ENCODE data around the gene RFNG.

The RFNG gene

DNA sequence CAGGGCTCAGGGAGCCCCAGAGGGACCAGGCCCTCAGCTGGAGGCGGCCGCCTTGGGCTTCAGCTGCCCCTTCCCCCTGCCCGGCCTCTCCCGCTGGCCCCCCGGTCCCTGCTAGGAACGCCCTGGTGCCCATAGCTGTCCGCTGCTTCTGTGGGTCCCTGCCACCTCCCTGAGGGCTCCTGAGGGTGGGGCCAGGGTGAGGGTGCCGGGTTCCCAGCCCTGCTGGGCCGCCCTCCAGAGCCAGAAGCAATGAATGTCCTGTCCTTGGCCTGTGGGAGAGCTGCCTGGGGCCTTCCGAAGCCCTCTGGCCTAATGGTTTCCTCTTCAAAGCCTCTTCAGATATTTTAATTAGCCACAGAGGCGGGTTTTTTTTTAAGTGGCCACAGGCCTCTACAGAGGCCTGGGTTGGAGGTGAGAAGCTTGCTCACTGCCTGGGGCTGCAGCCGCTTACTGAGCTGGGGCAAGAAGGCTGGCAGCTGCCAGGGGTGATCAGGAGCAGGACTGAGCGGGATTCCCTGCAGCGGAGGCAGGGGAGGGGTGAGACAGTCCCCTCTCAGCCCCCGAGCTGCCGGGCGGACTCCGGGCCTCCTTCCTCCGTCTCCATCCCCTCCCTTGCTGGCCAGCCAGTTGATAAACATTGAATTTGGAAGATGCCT lies 38.8 kb downstream of the RFNG start:
- DNase-seq = no peak

DNA sequence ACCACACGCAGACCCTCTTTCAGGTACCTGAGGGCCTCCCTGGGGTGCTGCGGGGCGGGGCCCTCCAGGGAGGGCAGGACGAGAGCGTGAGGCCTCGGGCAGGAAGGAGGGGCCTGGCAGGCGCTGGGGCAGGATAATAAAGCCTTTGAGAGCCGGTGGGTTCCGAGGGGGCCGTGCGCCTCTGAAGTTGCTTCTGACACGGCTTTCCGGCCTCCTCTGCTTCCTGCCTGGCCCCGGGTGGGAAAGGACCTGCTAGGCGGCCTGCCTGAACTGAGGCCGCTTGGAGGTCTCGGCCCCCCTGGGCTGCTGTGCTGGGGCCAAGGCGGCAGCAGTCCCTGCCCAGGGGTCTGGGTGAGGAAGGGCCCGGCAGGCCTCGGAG lies 39.4 kb downstream of the RFNG start:
- DNase-seq = no peak

GRCh38 chr17:82011617-82012187 lies 39.9 kb downstream of the RFNG start:
- no peak for DNase-seq

GRCh38 chr17:82010575-82011525 lies 40.8 kb downstream of the RFNG start:
- DNase-seq = no peak

DNA sequence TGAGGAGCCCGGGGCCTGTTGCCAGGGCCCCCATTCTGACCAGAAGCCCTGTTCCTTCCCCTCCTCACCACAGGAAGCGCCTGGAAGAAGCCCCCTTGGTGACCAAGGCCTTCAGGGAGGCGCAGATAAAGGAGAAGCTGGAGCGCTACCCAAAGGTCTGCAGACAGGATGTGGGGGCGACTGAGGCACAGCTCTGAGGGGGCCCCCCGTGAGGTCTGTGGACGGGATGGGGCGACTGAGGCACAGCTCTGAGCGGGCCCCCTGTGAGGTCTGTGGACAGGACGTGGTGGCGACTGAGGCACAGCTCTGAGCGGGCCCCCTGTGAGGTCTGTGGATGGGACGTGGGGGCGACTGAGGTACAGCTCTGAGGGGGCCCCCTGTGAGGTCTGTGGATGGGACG lies 42.2 kb downstream of the RFNG start:
- no peak for DNase-seq

DNA sequence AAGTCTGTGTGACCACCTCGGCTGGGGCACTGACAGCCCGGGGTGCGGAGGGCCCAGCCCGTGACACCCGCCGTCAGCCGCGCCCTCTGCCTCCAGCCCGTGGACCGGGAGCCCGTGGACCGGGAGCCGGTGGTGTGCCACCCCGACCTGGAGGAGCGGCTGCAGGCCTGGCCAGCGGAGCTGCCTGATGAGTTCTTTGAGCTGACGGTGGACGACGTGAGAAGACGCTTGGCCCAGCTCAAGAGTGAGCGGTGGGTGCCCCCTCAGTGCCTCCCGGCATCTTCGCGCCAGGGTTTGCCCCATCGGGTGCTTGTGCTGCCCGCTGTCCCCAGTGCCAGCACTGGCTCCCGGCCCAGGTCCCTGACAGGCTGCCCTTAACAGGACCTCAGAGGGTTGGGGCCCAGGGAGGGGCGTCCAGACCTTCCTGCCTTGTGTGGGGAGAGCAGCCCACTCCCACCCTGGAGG lies 42.6 kb downstream of the RFNG start:
- DNase-seq = no peak

DNA sequence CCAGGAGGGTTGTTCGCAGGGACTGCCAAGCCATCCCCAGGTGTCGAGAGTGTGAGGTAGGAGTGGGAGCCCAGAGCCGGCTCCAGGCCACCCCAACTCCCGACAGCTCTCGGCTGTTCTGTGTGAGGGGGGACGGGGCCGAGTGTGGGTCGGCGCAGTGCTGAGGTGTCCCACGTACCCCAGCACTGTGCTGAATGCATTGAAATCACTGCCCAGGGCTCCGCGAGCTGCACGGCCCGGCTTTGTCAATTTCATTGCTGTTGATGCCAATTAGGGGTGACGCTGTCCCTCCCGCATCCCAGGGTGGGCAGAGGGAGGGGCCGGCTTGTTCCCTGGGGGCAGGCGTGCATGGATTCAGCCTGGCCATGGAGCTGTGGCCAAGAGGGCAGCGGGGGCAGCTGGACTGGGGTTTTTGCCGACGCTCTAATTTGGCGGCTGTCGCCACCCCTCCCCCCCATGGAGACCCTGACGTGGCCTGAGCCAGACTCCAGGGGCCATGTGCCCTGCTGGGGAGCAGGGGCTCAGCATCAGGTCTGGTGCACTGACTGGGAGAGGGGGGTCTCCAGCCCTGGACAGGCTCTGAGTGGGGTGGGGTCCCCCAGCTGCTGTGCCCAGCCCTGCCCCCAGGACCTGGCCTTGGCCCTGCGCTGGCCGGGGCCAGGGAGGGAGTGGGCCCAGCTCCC lies 43.2 kb downstream of the RFNG start:
- no peak for DNase-seq

DNA sequence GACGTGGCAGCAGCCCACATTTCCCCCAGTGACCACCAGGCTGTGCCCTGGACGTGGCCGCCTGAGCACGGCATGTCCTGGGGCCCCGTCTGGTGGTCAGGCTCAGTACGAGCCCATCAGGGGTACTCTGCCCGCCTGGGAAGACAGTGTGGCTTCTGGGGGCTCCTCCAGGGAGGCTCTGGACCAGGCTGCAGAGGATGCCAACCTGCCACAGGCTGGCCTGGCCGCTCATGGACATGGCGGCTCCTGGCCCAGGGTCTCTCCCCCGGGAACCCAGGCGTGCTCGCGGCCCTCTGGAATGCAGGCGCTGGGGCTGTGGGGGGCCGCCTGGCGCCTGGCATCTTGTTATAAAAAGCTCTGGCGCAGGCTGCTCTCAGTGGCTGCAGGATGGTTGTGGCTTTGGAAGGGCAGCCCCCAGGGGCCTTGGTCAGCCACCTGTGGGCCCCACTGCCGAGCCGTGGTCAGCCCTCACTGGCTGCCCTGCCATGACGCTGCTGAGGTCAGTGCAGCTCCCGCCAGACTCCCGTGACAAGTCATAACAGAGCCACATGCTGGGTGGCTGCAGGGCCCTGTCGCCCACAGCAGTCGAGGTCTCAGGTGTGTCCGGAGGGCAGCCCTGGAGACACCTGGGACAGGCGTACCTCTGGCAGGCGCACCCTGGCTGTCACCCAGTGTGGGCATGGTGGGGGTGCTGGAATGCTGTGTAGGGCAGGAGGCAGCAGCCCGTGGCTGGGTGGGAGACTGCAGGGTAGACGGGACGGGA lies 43.9 kb downstream of the RFNG start:
- DNase-seq = no peak

GRCh38 chr17:82007228-82007494 lies 44.5 kb downstream of the RFNG start:
- DNase-seq = no peak

DNA sequence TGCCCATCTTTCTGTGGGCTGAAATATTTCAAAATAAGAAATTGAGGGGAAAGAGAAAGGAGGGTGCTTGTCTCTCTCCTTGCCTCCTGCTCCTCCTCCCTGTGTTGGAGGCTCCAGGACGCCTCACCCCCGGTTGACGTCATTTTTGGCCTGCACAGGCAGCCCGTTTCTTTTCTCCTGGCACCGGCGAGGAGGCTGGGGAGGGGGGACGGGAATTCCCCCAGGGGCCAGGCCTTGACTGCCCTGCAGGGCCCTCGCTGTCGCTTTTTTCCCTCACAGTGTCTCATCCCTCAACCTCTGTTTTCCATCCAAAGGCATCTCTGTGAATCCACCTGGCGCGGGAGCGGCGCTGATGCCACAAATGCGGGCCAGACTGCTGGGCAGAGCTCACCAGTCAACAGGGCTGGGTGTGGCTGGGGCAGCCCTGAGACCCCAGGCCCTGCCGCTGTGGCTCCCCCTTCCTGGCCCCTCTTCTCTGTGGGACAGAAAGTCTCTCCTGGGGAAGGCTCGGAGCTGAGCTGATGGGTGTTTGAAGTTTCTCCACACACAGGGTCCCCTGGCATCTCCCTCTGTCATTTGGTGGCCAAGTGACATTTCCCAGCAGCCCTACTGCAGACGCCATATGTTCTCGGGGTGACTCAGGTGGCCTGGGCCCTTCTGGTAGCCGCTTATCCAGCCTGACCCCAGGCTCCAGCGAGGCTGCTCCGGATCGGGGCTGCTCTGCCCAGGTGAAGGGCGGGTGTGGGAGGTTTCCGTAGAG lies 45.0 kb downstream of the RFNG start:
- no peak for DNase-seq

GRCh38 chr17:82005701-82006348 lies 45.8 kb downstream of the RFNG start:
- DNase-seq = no peak

DNA sequence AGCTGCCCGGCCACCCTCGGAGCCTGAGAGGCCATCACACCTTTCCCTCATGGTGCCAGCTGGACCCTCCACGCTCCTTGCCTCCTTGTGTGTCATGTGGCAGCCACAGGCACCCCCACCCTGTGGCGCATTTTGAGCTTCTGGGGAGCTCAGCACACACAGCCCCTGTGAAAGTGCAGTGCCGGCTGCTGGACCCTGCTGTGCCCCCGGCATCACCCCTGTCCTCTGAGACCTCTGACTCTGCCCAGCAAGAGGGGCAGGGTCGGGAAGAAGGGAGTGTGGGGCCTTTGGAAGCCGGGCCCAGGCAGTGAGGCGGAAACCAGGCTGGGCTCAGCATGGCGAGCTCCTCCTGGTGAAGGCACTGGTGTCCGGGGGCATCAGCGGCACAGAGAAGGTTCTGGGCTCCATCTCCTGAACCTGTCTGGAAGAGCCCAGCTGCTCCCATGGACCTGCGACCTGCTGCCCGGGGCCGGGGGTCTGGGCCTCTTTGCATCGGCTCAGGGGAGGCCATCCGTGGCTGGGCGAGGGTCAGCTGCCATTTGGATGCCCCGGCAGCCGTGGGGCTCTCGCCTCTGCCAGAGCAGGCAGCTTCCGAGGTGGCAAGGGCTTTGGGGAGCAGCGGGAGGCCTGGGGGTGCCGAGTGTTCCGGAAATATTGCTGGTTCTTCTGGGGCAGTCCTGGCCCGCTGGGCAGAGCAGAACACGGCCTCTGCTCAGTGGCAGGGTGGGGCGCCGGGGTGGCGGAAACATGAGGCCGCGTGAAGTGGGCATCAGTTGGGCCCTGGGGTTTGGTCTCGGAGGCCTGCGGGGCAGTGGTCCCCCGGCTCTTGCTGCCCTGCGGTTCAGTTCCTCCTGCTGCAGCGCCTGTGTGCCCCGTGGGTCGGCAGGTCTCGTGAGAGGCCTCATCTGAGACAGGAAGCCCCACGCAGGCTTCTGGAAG lies 46.8 kb downstream of the RFNG start:
- no peak for DNase-seq

DNA sequence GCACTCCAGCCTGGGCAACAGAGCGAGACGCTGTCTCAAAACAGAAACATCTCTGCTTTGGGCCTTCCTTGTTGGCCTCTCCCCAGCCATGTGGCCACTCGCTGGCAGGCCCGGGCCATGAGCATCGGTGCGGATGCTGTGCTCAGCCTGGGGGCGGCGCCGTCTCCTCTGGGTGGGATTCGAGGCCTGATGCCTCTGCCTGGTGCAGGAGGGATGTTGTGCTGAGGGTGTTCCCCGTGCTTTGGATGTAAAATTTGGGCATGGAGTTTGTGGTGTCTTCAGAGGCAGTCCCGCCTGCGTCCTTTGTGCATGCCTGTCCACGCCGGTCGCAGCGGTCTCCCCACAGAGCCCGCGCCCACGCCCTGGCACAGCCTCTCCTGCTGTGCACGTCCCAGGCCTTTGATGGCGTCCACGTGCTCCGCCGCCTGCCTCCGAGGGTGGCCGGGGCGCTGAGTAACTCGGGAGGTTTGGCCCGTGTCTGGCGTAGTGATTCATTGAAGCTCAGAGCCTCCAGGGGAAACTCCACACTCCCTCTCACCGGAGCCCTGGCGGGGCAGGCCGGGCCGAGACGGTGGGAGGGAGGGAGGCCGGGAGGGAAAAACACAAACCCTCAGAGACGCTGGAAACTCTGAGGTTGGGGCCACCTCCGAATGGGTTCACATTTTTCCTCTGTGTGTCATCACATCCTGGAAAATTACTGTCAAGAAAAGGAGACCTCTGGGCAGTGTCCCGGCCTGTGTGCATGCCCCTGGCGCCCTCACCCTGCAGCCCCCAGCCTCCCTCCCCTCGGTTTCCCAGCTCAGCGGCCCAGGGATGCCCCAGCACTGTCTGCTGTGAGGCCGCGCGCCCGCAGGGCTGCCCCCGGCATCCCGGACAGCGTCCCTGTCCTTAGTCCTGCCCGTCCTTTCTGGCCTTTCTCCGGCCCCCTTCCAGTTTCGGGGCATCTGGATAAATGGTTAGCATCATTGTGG lies 47.9 kb downstream of the RFNG start:
- DNase-seq = no peak

GRCh38 chr17:82001571-82002056 lies 50.0 kb downstream of the RFNG start:
- DNase-seq = no peak

DNA sequence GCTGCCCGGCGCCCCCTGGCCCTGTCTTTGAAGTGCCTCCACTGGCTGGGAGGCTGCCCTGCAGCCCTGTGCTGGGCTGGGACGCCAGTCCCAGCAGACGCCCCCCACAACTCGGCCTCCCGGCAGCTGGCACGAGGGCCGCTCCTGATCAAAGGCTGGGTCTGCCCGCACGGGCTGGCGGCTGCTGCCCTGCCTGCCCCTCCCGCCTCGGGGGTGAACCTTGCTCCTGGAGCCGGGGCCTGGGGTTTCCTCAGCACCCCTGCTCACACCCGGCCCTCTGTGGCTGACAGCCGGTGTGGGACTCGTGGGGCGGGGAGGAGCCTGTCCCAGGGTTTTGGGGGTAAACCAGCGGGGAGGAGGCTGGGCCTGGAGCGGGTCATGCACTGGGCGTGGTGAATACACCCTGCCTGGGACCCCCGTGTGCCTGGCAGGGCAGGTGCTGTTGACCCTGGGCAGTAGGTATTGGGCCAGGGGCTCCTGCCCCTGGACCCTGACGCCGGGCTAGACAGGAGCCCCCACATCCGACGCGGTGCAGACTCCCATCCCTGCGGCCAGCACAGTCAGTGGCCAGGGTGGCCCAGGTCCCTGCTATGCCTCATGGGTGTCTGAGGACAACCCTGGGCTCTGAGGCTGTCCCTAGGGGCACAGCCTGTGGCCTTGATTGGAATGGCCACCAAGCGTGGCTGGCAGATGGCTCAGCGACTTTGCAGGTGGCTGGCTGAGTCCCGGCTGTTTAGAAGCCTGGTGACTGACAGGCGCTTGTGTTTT lies 50.6 kb downstream of the RFNG start:
- DNase-seq = no peak

DNA sequence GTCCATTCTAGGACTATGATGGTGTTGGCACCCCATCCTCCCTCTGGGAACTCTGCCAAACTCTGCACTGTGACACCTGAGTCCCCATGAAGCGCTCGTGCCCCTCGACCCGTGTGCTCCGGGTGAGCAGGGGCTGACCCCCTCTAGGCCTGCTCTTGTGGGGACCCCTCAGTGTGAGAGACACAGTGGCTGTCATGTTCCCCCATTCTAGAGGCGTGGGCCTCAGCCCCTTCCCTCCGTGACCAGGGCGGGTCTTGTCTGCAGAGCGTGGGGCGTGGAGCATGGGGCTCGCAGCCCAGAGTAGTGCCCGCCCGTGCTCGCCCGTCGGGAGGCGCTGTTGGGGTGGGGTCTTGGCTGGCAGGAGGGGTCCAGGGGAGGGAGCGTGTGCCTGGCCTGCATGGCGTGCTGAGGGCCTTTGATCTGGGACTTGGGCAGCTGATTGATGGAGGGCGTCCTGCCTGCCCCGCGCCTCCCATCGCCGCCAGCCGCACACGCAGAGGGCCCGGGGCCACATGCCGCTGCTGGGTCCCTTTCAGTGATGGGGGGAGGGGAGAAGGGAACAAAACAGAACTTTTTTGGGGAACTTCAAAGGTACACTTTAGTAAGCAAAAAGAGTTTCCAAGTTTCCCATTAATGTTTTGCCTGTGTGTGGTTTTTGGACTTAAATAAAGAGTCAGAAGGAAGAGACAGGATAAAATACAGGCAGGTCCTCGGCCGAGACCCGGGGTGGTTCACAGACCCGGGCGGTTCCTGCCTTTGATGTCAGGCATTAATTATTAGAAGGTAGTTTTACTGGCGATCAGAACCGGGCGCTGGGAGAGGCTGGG lies 51.4 kb downstream of the RFNG start:
- no peak for DNase-seq

GRCh38 chr17:81999587-81999975 lies 52.0 kb downstream of the RFNG start:
- no peak for DNase-seq
